HepG2 (cell line): ENCODE measurements around the gene TRPM5. TPM values are rescaled to one million over a fixed set of nuclear protein-coding genes. Genes with fewer than 3 reads are reported as not detected.

Experiments used
- ELF1 ChIP-seq: sonication (generic); formaldehyde crosslinking; IDR thresholded peaks from 2 replicates; pipeline ENCODE4 v1.4.0; 2020; ENCODE audit warnings: missing genetic modification reagents
- HBP1 ChIP-seq: IDR thresholded peaks from 2 replicates; pipeline ENCODE4 v1.6.1; 2016; ENCODE audit warnings: low read depth, control low read depth
- HIC2 ChIP-seq: sonication (generic); formaldehyde crosslinking; IDR thresholded peaks from 2 replicates; pipeline ENCODE4 v1.9.0; 2022; ENCODE audit warnings: low read depth, missing genetic modification reagents
- HMGXB4 ChIP-seq, 2 experiments: sonication (generic) in 1 of 2; formaldehyde crosslinking in 1 of 2; IDR thresholded peaks; 2 replicates each; pipeline versions ENCODE4 v1.4.0 to v1.6.1; 2018 to 2020; ENCODE audit warnings: missing genetic modification reagents in 2 of 2, borderline replicate concordance in 1 of 2, low read depth in 1 of 2, mild to moderate bottlenecking in 1 of 2, missing biosample characterization in 1 of 2
- KLF16 ChIP-seq, 2 experiments: sonication (generic) in 1 of 2; formaldehyde crosslinking in 1 of 2; IDR thresholded peaks; 2 replicates each; pipeline versions ENCODE4 v1.6.1 to v1.8.0; 2016 to 2023; ENCODE audit warnings: missing genetic modification reagents in 2 of 2, missing compliant biosample characterization in 1 of 2
- PHF8 ChIP-seq: sonication (generic); formaldehyde crosslinking; IDR thresholded peaks from 2 replicates; pipeline ENCODE4 v1.5.0; 2020; ENCODE audit warnings: missing genetic modification reagents
- PRDM10 ChIP-seq: sonication (generic); formaldehyde crosslinking; IDR thresholded peaks from 2 replicates; pipeline ENCODE4 v1.4.0; 2020; ENCODE audit warnings: low read depth, missing genetic modification reagents
- SRSF4 ChIP-seq: fragments of 200-400 bp; formaldehyde crosslinking; IDR thresholded peaks from one replicate; pipeline ENCODE4 v1.6.1; 2018; ENCODE audit warnings: mild to moderate bottlenecking, low read depth, low read length, moderate library complexity; ENCODE audit not compliant: poor library complexity, severe bottlenecking
- ZBTB44 ChIP-seq: sonication (generic); formaldehyde crosslinking; IDR thresholded peaks from 2 replicates; pipeline ENCODE4 v1.4.0; 2020; ENCODE audit warnings: missing genetic modification reagents
- ZNF446 ChIP-seq: sonication (generic); formaldehyde crosslinking; IDR thresholded peaks from 2 replicates; pipeline ENCODE4 v1.5.0; 2020; ENCODE audit warnings: mild to moderate bottlenecking, missing genetic modification reagents
- ZNF816 ChIP-seq: sonication (generic); formaldehyde crosslinking; IDR thresholded peaks from 2 replicates; pipeline ENCODE4 v1.8.0; 2022; ENCODE audit warnings: missing genetic modification reagents, mild to moderate bottlenecking, borderline replicate concordance
- ZSCAN9 ChIP-seq: IDR thresholded peaks from 2 replicates; pipeline ENCODE4 v1.6.1; 2016; ENCODE audit warnings: borderline replicate concordance
- polyA plus RNA-seq, 8 experiments: library from polyadenylated mRNA; depleted of rRNA in 3 of 8; stranded (reverse) in 7 of 8; unstranded in 1 of 8; fragments of >200 nt; fragmentation: Illumina TruSeq in 4 of 8; extraction: Trizol in 4 of 8; gene quantifications; 2 replicates each; pipeline versions ENCODE4 v1.2.1 to v1.2.3, GENCODE V29; 2011 to 2016; ENCODE audit warnings: low read depth in 4 of 8, missing spikeins in 1 of 8, mixed read lengths in 1 of 8; ENCODE audit not compliant: insufficient read depth in 1 of 8
- total RNA-seq, 5 experiments: library from RNA; depleted of rRNA; stranded (reverse); fragments of >200 nt; fragmentation: Illumina TruSeq; extraction: Trizol; gene quantifications; 2 replicates each; pipeline ENCODE4 v1.2.3, GENCODE V29; 2016; ENCODE audit warnings: low read depth in 1 of 5

The TRPM5 gene
- total and polyA plus RNA-seq, 2 of the 13 experiments (the other 11 are each of a cell fraction or from before 2014, with no cell fraction given) = 0.12 TPM; not detected in 1

- TF ChIP-seq HBP1 (no peak), HMGXB4 (CRISPR knock-in tag; IDR thresholded peaks at IDR 0.05; ENCODE audit: borderline replicate concordance in 1 of 2, low read depth in 1 of 2) (peak in 1 of 2 experiments; percentile 59; a peak in 1 of 4 replicates), PHF8 (peak; percentile 29; the same call in 1 of the 2 replicates), PRDM10 (CRISPR knock-in tag) (no peak), ELF1 (CRISPR knock-in tag) (no peak), ZSCAN9 (no peak), ZNF816 (no peak), ZBTB44 (no peak), HIC2 (CRISPR knock-in tag) (peak; percentile 96), ZNF446 (no peak), KLF16 (CRISPR knock-in tag; IDR thresholded peaks at IDR 0.05) (peak in 1 of 2 experiments; percentile 48; a peak in 1 of 4 replicates), SRSF4 (no peak)
Measured at GRCh38 chr11:2409611-2410468, 34.5 kb downstream of the TRPM5 start (continued).
